Measurements from ENCODE around the gene SC5D. TPM values are rescaled to one million over a fixed set of nuclear protein-coding genes. Genes with fewer than 3 reads are reported as not detected.

The SC5D gene
- total RNA-seq, 1 experiment from 2014 or later: 126 TPM

- peaks cover 7% of the 10 kb centered on the region for H3K9me3 Mint-ChIP-seq (ENCODE audit: unreplicated experiment)
- no peaks in the 10 kb centered on the region for H3K27me3 ChIP-seq (replicated peaks; ENCODE audit: control insufficient read depth, insufficient read depth, low read length)
- no peaks in the 10 kb centered on the region for H3K4me1 Mint-ChIP-seq (ENCODE audit: low read depth, unreplicated experiment)
- H3K4me3 ChIP-seq (ENCODE audit: low read depth, low read length): no peak overlapping the region
- ChIA-PET POLR2A (no interaction called here), CTCF (no interaction called here)
- BruUV-seq (replicated peaks): no TSS peak
- no peak overlapping the region for H3K27ac Mint-ChIP-seq (ENCODE audit: unreplicated experiment)
- H3K27me3 Mint-ChIP-seq (ENCODE audit: insufficient read depth, unreplicated experiment): no peaks in the 10 kb centered on the region
- intact Hi-C loops (cut with micrococcal nuclease; ENCODE audit: unreplicated experiment): no loop called here
- TF ChIP-seq, protein P1, sequence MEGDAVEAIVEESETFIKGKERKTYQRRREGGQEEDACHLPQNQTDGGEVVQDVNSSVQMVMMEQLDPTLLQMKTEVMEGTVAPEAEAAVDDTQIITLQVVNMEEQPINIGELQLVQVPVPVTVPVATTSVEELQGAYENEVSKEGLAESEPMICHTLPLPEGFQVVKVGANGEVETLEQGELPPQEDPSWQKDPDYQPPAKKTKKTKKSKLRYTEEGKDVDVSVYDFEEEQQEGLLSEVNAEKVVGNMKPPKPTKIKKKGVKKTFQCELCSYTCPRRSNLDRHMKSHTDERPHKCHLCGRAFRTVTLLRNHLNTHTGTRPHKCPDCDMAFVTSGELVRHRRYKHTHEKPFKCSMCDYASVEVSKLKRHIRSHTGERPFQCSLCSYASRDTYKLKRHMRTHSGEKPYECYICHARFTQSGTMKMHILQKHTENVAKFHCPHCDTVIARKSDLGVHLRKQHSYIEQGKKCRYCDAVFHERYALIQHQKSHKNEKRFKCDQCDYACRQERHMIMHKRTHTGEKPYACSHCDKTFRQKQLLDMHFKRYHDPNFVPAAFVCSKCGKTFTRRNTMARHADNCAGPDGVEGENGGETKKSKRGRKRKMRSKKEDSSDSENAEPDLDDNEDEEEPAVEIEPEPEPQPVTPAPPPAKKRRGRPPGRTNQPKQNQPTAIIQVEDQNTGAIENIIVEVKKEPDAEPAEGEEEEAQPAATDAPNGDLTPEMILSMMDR (IDR thresholded peaks at IDR 0.05; ENCODE audit: insufficient read depth in 1 of 2, low read depth in 1 of 2, low read length in 1 of 2, severe bottlenecking in 1 of 2, unreplicated experiment in 1 of 2): no peak
- H3K4me3 Mint-ChIP-seq (ENCODE audit: unreplicated experiment): no peak overlapping the region
- no peaks in the 10 kb centered on the region for H3K36me3 Mint-ChIP-seq (ENCODE audit: insufficient read depth, unreplicated experiment)
- H3K4me1 ChIP-seq: peaks cover 10% of the 10 kb centered on the region
- H3K36me3 ChIP-seq (ENCODE audit: control insufficient read depth, insufficient read depth, low read length): no peaks in the 10 kb centered on the region
- no peaks in the 10 kb centered on the region for H3K9me3 ChIP-seq
- no peak for DNase-seq
Measured at GRCh38 chr11:121327553-121327952, 35.0 kb downstream of the SC5D start.

- TF ChIP-seq, protein P1 (IDR thresholded peaks at IDR 0.05; ENCODE audit: insufficient read depth in 1 of 2, low read depth in 1 of 2, low read length in 1 of 2, severe bottlenecking in 1 of 2, unreplicated experiment in 1 of 2): no peak
- no peak overlapping the region for H3K4me3 ChIP-seq (ENCODE audit: low read depth, low read length)
- H3K4me3 Mint-ChIP-seq (ENCODE audit: unreplicated experiment): no peak overlapping the region
- H3K9me3 Mint-ChIP-seq (ENCODE audit: unreplicated experiment): peaks cover 7% of the 10 kb centered on the region
- no peaks in the 10 kb centered on the region for H3K4me1 Mint-ChIP-seq (ENCODE audit: low read depth, unreplicated experiment)
- H3K27ac Mint-ChIP-seq (ENCODE audit: unreplicated experiment): no peak overlapping the region
- no TSS peak for BruUV-seq (replicated peaks)
- ChIA-PET POLR2A (no interaction called here), CTCF (no interaction called here)
- peaks cover 10% of the 10 kb centered on the region for H3K4me1 ChIP-seq
- H3K27me3 ChIP-seq (replicated peaks; ENCODE audit: control insufficient read depth, insufficient read depth, low read length): no peaks in the 10 kb centered on the region
- H3K9me3 ChIP-seq: no peaks in the 10 kb centered on the region
- H3K36me3 ChIP-seq (ENCODE audit: control insufficient read depth, insufficient read depth, low read length): no peaks in the 10 kb centered on the region
- H3K27me3 Mint-ChIP-seq (ENCODE audit: insufficient read depth, unreplicated experiment): no peaks in the 10 kb centered on the region
- intact Hi-C loops (cut with micrococcal nuclease; ENCODE audit: unreplicated experiment): loop anchor here (2.0 kb wide), 1 partner anchor 26 kb away; no protein-coding TSS in a partner anchor
- DNase-seq: no peak
- H3K36me3 Mint-ChIP-seq (ENCODE audit: insufficient read depth, unreplicated experiment): no peaks in the 10 kb centered on the region
Measured at GRCh38 chr11:121328176-121328966, 35.8 kb downstream of the SC5D start.

- peaks cover 7% of the 10 kb centered on the region for H3K9me3 Mint-ChIP-seq (ENCODE audit: unreplicated experiment)
Measured at GRCh38 chr11:121328967-121329679, 36.6 kb downstream of the SC5D start.

More at GRCh38 chr11:121328967-121329679, 36.6 kb downstream of the SC5D start:
- Histone ChIP-seq H3K9me3 (no peaks in the 10 kb centered on the region), H3K4me3 (ENCODE audit: low read depth, low read length) (no peak overlapping the region), H3K4me1 (peaks cover 10% of the 10 kb centered on the region), H3K36me3 (ENCODE audit: control insufficient read depth, insufficient read depth, low read length) (no peaks in the 10 kb centered on the region), H3K27me3 (replicated peaks; ENCODE audit: control insufficient read depth, insufficient read depth, low read length) (no peaks in the 10 kb centered on the region)
- no peak for DNase-seq
- TF ChIP-seq, protein P1 (IDR thresholded peaks at IDR 0.05; ENCODE audit: insufficient read depth in 1 of 2, low read depth in 1 of 2, low read length in 1 of 2, severe bottlenecking in 1 of 2, unreplicated experiment in 1 of 2): no peak
- H3K4me3 Mint-ChIP-seq (ENCODE audit: unreplicated experiment): no peak overlapping the region
- intact Hi-C loops (cut with micrococcal nuclease; ENCODE audit: unreplicated experiment): loop anchor here (2.0 kb wide), 1 partner anchor 26 kb away; no protein-coding TSS in a partner anchor
- no TSS peak for BruUV-seq (replicated peaks)
- H3K4me1 Mint-ChIP-seq (ENCODE audit: low read depth, unreplicated experiment): no peaks in the 10 kb centered on the region
- no peaks in the 10 kb centered on the region for H3K36me3 Mint-ChIP-seq (ENCODE audit: insufficient read depth, unreplicated experiment)
- H3K27me3 Mint-ChIP-seq (ENCODE audit: insufficient read depth, unreplicated experiment): no peaks in the 10 kb centered on the region
- no peak overlapping the region for H3K27ac Mint-ChIP-seq (ENCODE audit: unreplicated experiment)
- ChIA-PET POLR2A (no interaction called here), CTCF (no interaction called here)
